GM12873 (cell line): ENCODE measurements around the gene NUMBL.

Experiments
- CTCF ChIP-seq: IDR thresholded peaks from 2 replicates; pipeline ENCODE4 v1.5.1; 2012; ENCODE audit warnings: low read depth, mild to moderate bottlenecking, moderate library complexity, low read length, control low read depth; ENCODE audit not compliant: insufficient read depth; ENCODE audit errors: missing control alignments

NUMBL gene

GRCh38 chr19:40692212-40692551 is 1.7 kb upstream of the NUMBL start:
- no peak for TF ChIP-seq CTCF

GRCh38 chr19:40691421-40692211 is 1.2 kb upstream of the NUMBL start:
- no peak for TF ChIP-seq CTCF

DNA sequence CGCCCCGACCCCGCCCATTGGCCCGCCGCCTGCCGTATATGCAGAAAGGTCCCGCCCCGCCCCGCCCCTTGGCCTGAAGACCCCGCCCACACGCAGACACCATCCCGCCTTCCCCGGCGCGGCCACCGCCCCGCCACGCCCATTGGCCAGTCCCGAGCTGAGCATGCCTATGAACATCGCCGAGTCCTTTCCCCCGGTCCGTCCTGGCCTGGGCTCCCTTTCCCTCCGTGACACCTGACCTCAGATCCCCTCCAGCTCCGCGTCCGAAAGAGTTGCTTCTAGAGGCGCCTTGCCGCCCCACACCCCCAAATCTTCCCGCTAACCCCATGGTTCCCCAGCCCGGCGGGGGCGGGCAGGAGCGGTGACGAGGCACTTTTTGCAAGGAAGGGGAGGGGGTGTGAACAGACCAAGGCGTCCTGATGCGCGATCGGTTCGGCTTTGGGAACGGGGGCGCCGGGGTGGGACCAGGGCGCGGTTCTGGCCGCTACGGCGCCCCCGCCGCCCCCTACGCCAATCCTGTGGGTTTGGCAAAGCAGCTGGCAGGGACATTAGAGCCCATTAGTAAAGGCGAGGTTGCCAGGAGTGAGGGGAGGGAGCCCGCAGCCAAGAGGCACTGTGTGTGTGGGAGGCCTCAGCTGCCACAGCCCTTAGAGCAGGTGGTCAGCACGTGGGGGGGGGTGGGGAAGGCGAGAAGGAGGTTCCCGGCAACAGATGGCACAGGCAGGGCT is 406 bp upstream of the NUMBL start:
- TF ChIP-seq CTCF = no peak

GRCh38 chr19:40689339-40690049 is 957 bp downstream of the NUMBL start:
- TF ChIP-seq CTCF = no peak

DNA sequence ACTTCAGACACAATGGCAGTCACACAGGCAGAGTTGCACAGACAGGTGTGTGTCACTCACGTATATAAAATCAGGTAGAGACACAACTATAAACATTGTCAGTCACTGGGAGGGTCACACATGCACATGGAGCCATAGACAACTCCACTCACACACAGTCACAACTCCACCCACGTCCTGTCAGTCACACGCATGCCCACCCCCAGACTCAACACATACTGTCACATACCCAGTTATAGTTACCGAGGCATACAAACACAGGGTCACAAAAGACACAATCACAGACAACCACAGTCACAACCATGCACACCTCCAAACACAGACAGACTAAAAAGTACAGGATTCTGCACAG is 1.5 kb downstream of the NUMBL start:
- no peak for TF ChIP-seq CTCF

DNA sequence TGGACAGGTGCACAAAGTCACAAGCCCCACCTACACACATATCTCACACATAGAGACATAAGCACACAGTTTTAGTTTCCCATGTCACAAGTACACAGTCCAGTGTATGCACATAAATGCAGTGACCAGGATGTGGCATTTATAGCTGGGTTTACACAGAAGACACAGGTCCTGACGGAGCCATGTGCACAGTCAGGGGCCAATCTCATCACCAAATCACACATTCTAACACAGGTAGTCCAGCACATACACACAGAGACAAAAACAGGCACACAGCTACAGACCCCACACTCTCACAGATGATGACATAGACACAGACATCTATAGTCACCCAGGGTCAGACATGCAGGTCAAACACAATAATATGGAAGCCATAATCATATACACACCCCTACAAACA is 2.1 kb downstream of the NUMBL start:
- TF ChIP-seq CTCF = no peak

DNA sequence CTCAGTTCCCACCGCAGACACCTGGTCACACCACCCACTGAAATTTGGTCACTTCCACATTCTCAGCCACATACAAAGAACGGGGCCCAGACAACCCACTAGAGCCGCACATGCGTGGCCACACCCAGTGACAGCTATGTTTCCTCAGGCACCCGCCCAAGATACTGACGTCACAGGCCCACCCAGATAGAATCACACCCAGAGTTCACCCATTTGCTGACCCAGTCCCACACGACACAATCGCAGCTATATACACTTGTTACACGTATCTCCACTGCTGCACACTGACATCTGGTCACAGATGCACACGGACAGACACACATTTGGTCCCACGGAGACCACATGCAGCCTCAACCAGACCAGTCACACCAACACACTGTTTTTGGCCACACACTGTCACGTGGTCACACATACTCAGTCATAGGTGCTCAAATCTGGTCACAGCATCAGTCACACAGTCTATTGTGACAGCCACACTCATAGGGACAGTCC is 2.9 kb downstream of the NUMBL start:
- no peak for TF ChIP-seq CTCF
